ENCODE results near the gene ZNF691.

ZNF691 gene

DNA sequence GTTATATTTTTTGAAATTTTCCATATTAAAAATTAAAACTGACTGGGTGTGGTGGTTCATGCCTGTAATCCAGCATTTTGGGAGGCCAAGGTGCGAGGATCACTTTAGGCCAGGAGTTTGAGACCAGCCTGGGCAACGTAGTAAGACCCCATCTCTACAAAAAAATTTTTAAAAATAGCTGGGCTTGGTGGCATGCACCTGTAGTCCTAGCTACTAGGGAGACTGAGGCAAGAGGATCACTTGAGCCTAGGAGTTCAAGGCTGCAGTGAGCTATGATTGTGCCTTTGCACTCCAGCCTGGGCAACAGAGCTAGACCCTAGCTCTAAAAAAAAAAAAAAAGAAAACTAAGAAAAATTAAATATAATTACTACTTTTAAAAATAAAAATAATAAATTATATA lies 24.7 kb upstream of the ZNF691 start:
- TF ChIP-seq, protein P1, sequence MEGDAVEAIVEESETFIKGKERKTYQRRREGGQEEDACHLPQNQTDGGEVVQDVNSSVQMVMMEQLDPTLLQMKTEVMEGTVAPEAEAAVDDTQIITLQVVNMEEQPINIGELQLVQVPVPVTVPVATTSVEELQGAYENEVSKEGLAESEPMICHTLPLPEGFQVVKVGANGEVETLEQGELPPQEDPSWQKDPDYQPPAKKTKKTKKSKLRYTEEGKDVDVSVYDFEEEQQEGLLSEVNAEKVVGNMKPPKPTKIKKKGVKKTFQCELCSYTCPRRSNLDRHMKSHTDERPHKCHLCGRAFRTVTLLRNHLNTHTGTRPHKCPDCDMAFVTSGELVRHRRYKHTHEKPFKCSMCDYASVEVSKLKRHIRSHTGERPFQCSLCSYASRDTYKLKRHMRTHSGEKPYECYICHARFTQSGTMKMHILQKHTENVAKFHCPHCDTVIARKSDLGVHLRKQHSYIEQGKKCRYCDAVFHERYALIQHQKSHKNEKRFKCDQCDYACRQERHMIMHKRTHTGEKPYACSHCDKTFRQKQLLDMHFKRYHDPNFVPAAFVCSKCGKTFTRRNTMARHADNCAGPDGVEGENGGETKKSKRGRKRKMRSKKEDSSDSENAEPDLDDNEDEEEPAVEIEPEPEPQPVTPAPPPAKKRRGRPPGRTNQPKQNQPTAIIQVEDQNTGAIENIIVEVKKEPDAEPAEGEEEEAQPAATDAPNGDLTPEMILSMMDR (IDR thresholded peaks at IDR 0.05; ENCODE audit: low read depth, low read length): no peak
- DNase-seq (ENCODE audit: extremely low read depth, low read depth): no peak

DNA sequence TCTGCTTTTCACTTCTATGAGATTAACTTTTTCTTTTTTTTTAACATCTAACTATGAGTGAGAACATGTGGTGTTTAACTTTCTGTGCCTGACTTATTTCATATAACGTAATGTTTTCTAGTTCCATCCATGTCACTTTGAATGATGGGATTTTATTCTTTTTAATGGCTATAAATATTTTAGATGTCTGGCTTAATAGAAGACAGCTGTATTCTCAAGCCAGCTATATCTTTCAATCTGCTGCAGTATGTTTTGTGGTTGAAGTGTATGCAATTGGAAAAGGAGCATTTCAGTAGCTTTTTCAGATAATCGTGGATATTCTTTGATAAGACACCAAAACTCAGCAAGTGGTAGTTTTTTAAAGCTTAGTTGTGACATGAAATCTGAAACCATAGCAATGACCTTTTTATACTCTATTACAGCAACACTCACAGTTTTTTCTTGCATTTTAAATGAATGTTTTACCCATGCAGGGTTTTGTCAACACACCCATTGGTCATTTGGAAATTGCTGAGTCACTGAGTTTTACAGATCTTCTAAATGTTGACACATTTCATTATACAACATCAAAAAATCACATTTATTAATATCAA lies 23.5 kb upstream of the ZNF691 start:
- TF ChIP-seq, protein P1 (IDR thresholded peaks at IDR 0.05; ENCODE audit: low read depth, low read length): no peak
- DNase-seq (ENCODE audit: extremely low read depth, low read depth): peak; percentile 38

DNA sequence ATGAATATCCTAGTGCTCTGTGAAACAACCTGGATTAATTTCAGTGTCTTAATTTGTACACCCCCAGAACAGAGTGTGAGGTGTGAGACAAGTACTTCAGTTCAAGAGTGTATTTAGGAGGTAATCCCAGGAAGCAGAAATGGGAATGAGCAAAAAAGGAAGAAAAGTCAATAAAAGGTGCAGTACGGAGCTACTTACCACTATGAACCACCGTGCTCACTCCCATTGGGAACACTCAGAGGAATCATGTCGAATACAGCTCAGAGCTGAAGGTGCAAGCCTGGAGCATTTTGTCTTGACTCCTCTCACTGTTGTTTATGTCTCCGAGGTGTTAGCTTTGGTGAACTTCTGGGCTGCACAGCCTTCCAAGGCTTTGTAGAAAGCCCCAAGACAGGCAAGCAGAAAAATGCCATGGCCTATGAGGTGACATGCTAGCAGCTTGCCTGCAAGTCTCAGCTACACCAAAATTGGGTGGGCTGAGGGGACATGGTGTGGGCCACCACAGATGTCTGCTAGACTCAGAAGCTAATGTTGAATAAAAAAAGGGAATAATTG lies 21.9 kb upstream of the ZNF691 start:
- DNase-seq (ENCODE audit: extremely low read depth, low read depth): no peak
- TF ChIP-seq, protein P1 (IDR thresholded peaks at IDR 0.05; ENCODE audit: low read depth, low read length): no peak

DNA sequence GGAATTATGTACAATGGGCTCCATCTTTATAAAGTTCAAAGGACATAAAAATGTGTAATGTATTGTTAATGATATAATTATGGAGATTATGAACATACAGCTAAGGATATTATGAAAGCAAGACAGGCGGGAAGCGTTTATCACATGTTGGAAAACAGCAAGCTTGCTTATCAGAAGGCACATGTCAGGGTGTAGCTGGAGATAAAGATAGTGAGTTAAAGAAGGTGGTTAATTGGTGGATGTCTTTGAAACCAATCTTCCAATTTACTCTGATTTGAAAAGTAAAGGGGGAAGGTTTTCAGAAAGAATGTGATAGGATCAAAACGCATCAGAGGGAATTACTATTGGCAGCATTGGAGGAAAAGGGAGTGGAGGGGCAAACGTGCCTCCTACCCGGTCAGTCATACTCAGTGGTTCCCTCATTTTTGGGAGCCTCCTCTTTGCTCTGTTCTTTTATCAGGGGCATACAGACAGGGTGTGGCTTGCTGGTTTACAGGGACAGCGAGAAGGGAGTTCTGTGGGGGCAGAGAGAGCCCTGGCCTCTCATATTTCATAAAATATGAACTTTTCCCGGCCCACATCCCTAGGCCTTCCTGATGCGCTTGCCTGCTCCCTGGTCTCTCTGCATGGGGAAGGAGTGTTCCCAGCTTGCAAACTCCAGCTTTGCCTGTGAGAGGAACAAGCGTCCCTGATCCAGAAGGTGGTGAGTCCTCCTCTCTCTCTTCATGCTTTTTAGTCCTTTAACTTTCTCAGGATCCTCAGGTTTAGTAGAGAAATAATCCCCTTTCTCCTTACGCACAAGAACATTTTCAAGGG lies 21.2 kb upstream of the ZNF691 start:
- DNase-seq (ENCODE audit: extremely low read depth, low read depth): no peak
- TF ChIP-seq, protein P1 (IDR thresholded peaks at IDR 0.05; ENCODE audit: low read depth, low read length): no peak

DNA sequence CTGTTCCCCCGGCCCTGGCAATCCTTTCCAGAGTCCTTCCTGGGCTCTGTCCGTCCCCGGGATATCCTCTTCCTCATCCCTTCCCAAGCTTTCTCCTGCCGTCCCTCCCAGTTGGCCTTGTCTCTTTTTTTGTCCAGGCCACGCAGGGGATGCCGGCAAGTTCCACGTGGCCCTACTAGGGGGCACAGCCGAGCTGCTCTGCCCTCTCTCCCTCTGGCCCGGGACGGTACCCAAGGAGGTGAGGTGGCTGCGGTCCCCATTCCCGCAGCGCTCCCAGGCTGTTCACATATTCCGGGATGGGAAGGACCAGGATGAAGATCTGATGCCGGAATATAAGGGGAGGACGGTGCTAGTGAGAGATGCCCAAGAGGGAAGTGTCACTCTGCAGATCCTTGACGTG lies 15.8 kb upstream of the ZNF691 start:
- TF ChIP-seq, protein P1 (IDR thresholded peaks at IDR 0.05; ENCODE audit: low read depth, low read length): no peak
- DNase-seq (ENCODE audit: extremely low read depth, low read depth): no peak

DNA sequence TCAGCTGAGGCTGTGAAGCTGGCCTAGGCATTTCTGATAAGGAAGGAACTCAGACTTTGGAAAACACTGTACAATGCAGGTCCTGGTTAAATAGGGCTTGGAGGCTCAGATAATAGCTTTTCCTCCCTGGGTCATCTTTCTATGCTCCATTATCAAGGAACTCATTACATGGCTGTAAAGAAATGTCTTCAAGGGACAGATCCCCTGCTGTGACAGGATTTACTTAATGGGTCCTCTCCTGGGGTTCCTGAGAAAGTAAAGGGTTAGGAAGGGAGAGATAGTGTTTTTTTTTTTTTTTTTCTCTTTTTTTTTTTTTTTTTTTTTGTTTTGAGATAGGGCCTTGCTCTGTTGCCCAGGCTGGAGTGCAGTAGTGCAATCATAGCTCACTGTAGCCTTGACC lies 15.1 kb upstream of the ZNF691 start:
- TF ChIP-seq, protein P1 (IDR thresholded peaks at IDR 0.05; ENCODE audit: low read depth, low read length): no peak

DNA sequence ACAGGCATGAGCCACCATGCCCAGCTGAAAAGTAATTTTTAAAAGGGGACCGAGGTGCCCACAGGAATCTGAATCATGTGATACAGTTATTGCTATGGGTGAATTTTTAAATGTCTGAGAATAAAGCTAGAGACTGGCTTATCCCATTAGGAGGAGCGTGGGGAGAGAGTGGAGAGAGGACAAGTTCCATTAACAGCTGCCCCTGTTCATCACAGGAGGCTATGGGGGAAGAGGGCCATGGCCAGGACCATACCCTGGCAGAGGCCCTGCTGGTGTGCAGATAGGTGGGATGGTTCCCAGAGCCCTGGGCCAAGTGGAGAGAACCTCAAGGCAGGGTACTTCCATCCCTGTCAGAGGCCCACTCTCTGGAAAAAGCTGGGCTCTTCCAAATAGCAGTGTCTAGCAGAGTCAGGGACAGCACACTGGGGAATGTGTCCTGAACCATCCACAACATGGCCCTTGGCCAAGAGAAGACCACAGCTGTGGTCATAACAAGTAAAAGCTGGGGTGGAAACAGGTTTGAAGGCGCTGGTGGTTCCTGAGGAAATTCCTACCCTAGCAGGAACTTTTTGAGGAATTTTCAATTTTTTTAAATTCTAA lies 13.7 kb upstream of the ZNF691 start:
- no peak for DNase-seq (ENCODE audit: extremely low read depth, low read depth)
- TF ChIP-seq, protein P1 (IDR thresholded peaks at IDR 0.05; ENCODE audit: low read depth, low read length): no peak

More for the DNA sequence above, 15.1 kb upstream of the ZNF691 start:
- DNase-seq (ENCODE audit: extremely low read depth, low read depth): no peak
